NCI-H2227 treated with DMSO at 0.1 percent for 48 hours (cell line): ENCODE data around the gene EVA1A.

Experiments
- DNase-seq: peaks from one replicate; lab custom pipeline; 2025; lab: John Stamatoyannopoulos, UW

EVA1A gene

DNA sequence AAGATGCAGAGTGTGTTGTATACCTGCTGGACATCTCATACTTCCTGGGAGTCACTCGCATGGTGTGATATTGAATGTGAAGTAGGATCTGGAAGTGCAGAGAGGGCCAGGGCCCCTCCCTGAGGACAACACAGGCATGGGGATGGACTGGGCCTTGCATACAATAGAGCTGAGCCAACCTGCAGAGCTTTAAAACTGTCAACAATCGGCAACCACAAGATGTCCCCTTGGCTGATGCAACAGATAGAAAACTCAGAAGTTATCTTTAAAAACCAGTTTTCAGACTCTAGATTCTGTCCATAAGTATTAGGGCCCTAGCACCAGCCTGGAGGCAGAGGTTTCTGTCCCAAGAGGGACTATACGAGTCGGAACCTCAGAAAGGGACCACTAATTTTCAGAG, 19.7 kb downstream of the EVA1A start:
- no peak for DNase-seq

DNA sequence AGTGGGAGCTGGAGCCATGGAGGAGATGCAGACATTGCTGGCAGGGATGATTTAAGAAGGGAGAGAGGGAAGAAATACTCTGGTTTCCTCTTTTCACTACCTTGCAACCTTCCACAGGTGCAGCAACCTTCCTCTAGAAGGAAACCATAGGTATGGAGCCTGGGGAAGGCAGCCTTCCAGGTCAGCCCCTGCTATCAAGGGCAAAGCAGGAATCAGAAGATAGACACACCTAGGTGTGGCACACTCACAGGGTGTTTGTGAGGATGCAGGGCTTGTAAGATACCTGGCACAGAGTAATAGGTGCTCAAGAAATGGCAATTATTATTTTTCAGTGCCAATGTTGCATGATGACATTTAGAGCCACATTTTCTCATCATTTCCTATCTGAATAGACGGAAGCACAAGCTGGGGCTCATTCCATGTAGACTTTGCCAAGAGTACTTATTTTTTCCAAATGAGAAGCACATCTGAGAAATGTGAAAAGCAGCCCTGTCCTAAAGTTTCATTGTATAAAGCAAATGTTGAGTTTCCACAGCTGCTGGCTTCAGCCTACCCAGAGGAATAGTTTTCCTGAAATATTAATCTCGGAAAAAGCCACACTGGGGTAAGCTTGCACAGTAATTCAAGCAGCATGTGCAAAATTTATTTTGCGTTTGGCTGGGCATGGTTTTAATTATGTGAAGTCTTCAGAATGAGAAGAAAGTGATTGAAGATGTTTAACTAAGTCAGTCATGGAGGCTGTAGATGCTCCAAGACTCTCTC, 20.6 kb downstream of the EVA1A start:
- DNase-seq = no peak

DNA sequence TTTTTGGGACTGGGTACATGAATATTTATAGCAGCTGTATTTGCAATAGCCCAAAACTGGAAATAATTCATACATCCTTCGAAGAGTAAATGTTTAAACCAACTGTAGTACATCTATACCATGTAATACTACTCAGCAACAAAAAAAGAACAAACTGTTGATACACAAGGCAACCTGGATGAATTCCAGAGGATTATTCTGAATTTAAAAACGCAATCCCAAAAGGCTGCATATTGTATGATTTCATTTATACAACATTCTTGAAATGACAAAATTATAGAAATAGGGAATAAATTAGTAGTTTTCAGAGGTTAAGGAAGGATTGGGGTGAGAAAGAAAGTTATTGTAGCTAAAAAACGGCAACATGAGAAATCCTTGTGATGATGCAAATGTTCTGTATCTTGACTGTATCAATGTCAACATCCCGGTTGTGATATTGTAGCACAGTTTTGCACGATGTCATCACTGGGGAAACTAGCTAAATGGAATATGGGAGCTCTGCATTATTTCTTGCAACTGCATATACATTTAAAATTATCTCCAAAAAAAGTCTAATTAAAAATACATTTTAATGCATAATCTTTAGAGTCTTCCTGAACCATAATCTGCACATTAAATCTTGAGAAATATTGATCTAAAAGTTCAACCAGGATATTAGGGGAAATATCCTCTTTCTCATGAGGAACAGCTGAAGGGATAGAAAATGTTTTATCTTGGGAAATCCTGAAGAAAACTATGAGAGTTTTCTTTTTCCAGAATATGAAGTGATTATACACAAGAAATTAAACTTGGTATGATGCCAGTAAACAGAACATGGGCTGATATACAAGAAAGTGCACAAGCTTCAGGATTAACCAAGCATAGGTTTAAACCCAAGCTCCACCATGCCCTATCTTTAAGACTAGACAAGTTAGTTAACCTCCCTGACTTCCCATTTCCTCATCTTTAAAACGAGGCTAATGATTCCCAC, 21.9 kb downstream of the EVA1A start:
- no peak for DNase-seq

DNA sequence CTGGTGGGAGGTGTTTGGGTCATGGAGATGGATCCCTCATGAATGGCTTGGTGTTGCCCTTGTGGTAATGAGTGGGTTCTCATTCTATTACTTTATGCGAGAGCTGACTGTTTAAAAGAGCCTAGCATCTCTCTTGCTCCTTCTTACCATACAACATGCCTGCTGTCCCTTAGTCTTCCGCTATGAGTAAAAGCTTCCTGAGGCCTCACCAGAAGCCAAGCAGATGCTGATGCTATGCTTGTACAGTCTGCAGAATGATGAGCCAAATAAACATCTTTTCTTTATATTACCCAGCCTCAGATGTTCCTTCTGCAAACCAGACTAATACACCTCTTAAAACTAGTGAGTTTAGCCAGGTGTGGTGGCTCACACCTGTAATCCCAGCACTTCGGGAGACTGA, 23.1 kb downstream of the EVA1A start:
- DNase-seq = no peak

DNA sequence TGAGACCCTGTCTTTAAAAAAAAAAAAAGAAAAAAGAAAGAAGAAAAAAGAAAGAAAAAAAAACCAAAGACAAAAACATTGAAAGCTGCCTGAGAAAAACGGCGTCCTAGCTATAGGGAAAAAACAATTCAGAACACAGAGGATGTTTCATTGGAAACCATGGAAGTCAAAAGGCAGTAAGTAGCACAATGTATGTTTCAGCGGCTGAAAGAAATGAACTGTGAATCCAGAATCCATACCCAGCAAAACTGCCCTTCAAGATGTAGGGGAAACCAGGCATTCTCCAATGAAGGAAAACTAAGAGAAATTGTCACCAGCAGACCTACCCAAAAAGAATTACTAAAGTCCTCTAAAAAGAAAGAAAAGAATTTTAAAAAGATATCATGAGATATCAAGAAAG, 27.6 kb downstream of the EVA1A start:
- no peak for DNase-seq

DNA sequence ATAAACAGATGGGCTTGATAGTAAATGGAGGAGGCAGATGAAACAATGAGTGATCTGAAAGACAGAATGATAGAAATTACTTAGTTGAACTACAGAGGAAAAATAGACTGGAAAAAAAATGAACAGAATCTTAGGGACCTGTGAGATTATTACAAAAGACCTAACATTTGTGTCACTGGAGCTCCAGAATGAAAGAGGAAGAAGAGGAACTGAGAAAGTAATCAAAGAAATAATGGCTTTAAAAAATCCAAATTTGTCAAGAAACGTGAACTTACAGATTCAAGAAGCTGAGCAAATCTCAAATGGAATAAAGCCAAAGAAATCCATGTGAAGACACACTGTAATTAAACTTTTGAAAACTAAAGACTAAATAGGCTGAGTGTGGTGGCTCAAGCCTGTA, 28.3 kb downstream of the EVA1A start:
- DNase-seq = no peak

DNA sequence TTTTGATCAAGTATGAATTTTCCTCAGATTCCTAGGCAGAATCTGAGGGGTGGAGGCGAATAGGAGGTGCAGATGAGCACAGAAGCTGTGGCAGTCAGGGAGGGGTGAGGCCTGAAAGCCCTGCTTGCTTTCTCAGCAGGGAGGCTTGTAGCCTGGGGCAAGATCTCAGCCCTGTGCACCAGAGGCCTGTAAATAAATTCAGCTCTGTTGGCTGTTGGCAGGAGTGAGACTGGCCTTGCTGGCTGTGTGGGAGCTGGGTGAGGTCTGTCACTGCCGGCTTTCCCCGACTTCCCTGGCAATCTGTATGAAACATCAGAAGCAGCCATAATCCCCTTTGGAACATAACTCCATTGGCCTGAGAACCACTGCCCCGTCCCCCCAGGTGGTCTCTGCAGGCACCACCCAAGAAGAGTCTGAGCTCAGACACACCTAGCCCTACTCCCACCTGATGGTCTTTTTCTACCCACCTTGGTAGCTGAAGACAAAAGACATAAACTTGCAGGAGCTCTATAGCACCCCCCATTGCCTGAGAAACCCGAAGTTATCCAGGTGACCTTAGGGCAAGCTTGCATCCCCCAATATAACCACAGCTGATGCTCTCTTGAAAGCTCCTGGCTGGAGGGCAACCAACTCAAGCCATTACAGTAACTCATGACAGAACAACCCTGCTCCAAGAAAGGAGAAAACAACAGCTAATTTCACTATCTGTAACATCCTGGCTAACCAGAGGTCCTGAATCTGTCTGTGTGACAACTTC, 32.3 kb downstream of the EVA1A start:
- DNase-seq = no peak

DNA sequence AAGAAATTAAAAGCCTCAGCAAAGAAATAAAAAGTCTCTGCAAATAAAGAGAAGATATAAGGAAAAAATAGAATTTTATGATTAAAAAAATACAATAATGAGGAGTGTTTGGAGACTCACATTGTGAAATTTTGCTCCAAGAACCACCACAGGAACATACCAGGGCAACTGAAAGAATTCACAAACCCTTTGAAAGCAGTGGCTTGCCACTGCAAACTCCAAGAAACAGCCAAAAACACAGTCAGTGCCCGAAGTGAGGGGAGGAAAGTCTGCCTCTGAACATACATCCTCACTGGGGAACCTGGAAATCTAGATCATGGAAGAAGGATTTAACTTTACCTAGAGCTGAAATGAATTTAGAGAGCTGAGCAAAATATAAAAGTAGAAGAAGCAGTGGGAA, 33.1 kb downstream of the EVA1A start:
- no peak for DNase-seq

DNA sequence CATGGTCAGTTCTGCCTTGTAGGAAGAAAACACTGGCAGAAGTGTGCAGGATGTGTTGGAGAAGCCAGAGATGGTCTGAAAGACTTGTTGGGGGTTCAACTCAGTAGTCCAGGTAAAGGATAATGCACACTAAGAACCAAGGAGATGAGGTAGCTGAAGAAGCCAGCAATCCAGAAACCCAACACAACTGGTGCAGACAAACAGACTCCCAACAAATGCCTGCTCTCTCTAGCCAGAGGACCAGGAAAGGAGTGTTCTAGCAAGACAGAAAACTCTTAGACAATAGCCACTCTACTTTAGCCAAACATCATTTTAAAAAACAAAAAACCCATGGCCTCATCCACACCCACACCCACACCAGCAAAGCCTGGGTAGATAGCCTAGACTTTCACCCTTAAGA, 33.9 kb downstream of the EVA1A start:
- DNase-seq = no peak

DNA sequence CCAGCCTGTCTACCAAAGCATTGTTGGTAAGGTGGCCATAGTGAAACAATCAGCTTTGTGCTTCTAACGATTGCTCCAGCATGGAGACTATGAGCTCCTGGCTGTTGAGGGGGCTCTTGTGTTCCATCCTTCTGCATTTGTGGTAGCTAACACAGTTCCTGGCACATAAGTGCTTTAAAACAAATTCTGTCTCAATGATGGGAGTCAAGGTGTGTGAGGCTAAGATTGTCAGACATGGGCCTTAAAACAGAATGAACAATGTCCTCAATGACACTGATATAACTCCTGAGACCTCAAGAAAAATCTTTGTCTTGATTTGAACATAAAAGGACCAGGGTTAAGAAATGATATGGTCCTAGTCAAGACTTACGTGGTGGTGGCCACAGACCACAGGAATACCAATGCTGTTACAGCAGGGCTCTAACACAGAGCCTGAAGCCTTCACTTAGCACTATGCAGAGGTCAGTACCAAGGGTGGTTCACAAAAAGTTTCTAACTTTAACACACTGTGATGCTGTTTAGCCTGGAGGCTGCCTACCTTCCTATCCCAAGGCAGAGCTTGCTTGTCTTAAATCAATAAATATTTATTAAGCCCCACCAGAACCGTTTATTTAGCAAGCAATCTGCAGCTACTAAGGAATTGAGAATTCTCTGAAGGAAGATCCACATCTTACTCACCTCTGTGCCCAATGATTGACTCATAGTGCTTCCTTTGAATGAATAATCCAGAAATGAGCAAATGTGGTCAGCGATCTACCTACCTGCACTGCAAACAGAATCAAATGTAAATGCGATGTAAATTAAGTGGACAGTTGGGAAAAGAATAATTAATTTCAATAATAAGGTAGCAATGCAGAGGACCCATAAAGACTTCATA, 35.1 kb downstream of the EVA1A start:
- DNase-seq = no peak

DNA sequence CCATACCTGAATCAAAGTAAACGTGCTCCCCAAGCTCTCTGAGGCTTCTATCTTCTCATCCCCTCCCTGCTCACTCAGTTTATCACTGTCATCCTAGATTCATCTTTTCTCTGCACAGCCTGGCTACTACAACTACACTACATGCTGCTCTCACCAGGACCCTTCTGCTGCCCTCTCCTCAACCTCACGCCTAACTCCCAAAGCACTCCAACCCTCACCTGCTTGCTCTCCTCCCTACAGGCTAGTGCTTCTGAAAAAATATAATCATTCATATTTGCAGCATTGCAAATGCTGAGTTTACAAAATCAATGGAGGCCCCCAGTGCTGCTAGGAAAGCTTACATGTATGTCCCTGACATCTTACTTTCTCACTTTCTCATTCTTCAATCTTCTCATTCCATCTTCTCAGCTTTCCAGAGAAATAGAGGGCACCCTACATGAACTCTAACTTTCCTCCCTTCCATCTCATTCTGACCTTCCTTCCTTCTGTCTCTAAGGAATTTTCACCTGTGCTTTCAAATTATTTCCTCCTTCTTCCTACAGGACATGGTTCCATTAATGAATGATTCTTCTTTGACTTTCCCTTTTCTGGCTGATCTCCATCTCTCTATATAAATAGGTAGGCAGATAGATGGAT, 36.3 kb downstream of the EVA1A start:
- no peak for DNase-seq

DNA sequence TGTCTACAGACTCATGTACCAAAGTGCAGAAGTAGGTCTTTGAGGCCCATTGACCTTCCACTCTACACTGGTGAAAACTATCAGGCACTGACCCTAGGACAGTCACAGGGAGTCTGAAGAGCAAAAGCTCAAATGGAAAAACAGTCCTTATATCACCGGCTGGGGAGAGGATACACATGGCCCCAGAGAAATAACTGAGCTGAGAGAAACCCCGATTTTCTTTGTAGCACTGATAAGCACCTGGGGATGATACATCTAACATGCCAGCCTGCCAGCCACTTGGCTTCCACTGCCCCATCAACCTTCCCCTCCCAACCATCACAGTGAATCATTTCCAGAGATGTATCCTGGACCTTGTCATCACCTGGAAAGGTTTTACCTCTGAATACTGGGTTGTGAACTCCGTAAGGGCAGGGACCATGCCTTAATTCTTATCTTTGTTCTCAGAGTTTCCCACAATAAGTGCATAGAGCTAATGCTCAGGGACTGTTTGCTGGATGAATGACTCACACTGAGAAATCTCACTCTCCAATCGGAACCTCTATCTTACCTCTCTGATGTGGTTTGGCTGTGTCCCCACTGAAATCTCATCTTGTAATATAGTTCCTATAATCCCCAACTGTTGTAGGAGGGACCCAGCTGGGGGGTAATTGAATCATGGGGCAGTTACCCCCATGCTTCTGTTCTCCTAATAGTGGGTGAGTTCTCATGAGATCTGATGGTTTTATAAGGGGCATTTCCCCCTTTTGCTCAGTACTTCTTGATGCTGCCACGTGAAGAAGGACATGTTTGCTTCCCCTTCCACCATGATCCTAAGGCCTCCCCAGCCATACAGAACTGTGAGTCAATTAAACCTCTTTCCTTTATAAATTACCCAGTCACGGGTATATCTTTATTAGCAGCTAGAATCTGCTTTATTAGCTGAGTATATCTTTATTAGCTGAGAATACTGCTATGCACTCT, 37.1 kb downstream of the EVA1A start:
- no peak for DNase-seq

DNA sequence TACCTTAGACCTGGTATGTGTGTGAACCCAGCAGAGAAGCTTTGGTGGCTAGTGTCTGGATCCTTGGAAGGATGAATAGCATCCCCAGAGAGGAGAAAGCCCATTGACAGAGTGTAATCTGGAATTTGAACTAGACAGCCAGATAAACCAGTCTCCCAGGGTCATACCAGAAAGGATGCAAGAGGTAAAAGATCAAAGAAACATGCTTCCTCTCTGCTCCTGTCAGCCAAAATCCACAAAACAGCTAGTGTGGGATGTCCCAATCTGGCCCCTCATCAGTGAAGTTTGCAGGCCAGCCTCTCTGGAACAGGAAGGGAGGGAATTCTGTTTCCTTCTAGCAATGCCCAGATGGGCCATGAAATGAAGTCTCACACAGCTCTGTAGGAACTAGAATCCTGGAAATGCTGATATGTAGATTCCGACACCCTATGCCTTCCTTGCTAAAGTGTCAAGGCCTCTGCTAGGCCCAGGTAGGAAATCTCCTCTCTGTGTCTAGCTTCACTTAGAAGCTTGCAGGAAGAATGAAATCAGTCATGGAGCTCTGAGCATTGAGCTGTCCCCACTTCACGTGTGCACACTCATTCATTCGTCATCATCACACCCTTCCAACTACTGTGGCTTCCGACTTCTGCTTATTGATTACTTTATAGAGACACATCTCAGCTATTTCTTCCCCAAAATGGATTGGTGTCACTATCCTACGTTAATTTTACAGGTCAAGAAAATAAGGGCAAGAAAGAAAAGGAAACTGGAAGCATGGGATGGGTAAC, 38.0 kb downstream of the EVA1A start:
- DNase-seq = no peak

DNA sequence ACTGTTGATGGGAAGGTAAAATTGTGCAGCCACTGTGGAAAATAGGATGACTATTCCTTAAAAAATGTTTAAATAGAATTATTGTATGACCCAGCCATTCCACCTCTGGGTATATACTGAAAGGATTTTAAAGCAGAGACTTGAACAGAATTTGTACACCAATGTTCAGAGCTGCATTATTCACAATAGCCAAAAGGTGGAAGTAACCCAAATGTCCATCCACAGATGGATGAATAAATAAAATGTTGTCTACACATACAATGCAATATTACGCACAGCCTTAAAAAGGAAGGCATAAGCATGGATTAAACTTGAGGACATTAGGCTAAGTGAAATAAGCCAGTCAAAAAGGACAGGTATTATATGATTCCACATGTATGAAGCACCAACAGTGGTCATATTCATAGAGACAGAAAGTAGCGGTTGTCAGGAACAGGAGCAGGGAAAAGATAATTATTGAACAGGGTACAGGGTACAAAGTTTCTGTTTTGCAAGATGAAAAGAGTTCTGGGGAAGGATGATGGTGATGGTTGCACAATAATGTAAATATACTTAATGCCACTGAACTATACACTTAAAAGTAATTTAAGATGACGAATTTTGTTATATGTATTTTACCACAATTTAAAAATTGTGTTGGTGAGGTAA, 39.4 kb downstream of the EVA1A start:
- DNase-seq = no peak

DNA sequence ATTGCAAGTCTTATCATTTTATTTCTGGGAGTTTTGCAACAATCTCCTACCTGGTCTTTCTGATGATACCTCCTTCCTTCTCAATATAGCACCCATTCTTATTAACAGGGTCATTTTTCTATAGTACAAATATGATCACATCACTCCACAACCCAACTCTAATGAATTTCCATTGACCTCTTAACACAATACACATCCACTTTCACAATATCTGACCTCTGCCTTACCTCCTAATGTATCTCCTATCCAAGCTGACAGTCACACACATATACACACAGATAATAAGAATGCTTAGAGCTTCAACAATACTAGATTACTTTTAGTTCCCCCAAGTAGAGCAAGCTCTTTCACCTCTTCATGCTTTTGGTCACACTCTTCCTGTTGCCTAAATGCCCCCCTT, 40.9 kb downstream of the EVA1A start:
- no peak for DNase-seq

DNA sequence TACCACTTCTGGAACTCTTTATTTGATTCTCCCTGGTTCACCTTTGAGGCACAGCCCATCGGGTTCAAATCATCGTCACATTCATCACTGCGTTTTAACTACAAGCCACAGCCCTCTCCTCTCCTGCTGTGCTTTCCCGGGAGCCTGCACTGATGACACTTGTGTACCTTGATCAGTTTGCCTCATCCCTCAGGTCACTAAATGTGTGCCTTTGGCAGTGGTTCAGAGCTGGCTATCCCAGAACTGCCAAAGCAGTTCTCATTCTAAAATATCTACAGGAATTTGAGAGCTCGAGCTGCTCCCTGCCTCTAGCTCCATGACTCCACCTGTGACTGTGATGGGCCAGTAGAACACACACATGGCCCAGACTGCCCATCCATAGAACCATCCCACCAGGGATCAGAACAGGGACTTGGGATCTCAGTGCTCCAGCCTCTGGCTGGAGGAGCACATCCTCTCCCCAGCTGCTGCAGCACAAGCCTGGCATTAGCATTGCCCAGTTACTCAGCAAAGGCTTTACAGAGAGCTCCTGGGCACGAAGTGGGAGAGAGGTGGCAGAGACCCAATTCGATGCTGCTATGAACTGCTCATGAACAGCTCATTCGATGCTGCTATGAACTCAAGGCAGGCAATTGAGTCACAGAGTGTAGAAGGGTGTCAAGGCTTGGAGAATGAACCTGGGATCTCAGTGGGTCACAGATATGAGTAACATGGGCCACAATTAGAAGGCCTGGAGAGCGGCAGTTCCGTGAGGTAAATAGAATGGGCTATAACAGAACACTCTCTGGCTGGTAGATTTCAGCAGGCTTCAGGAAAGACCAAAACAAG, 41.9 kb downstream of the EVA1A start:
- DNase-seq = no peak

DNA sequence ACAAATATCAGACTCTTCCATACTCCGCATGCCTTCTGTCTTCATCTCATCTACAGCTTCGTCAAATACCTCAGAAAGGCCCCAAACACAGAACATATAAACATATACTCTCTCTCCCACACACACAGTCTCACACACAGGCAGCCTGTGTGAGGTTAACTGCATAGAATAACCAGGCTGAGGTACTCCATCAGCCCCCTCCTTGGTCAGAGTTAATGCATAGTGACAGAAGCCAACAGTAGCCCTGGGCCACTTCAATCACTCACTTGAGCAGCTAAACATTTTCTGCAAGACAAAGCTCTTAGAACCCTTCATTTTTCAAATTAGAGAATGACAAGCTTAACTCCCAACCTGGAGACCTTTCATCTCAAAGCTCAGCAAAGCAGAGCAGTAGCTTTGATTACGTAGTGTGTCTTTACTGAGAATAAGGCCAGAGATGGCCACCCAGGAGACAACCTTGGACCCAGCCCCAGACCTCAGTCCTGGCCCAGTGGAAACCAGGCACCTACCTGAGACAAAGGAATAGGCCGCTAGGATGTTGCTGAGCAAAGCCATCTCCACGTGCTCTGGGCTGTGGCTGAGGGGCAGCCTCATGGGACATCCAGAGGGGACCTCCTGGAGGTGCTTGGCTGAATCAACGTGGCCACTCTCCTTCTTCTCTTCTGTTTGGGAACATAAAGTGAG, 43.0 kb downstream of the EVA1A start:
- no peak for DNase-seq
